Upper lobe of left lung (tissue), 4 donors: ENCODE data around the gene SELPLG.

Experiments
- CTCF ChIP-seq, 6 experiments: fragments of 450-650 bp in 4 of 6; fragments of 200-600 bp in 2 of 6; sonication (generic) in 2 of 6; IDR thresholded peaks; one replicate each; pipeline ENCODE4 v1.5.1; 2016 to 2019; ENCODE audit warnings: antibody characterized with exemption in 6 of 6
- POLR2A ChIP-seq, 4 donors: fragments of 450-650 bp; IDR thresholded peaks; one replicate each; pipeline ENCODE4 v1.5.1; 2016 to 2017; ENCODE audit warnings: antibody characterized with exemption in 4 of 4, mild to moderate bottlenecking in 2 of 4

- TF ChIP-seq CTCF (IDR thresholded peaks at IDR 0.05), result no peak
- TF ChIP-seq POLR2A (IDR thresholded peaks at IDR 0.05), result no peak
Measured at GRCh38 chr12:108635997-108636808, 2.5 kb upstream of the SELPLG start.
